ENCODE measurements around the gene GALNT2. TPM values are rescaled to one million over a fixed set of nuclear protein-coding genes. Genes with fewer than 3 reads are reported as not detected.

Gene GALNT2
- total RNA-seq, 1 experiment from 2014 or later: 36.3 TPM

GRCh38 chr1:230317823-230318819 is 251.1 kb downstream of the GALNT2 start:
- in situ Hi-C loops (cut with HindIII; ENCODE audit: low pct_unique_long_range_greater_than_20kb, low sequenced_read_pairs): no loop called here

DNA sequence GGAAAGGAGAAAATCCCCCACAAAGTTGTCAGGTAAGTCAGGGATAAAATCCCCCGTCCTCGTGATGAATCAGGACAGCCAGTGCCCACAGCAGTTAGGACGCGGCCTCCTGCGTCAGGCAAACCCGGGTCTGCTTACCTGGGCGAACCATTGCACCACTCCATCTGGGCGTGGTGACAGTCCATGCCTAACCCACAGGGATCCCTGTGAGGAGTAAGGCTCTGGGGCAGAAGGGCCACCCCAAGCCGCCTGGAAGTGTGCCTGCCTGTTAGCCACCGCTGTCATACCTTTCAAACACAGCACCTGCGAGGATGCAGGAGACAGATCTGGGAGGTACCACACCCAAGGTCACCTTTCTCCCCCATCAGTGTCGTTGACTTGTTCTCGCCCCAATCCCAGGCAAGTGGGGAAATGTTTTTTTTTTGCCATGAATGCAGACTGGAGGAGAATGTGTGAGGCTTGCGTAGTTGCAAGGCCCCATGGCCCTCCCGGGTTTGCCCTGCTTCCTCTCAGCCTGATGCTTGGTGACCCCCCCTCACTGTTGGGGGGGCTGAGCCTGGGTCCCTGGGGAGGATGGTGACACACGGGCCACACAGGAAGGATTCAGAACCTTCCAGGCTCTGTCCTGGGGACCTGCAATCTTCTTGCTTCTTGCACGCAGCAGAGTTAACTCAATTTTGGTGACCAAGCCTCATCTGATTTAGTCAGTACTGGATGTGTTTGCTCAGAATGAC is 252.1 kb downstream of the GALNT2 start:
- DNase-seq (ENCODE audit: low read depth): no peak
- in situ Hi-C loops (cut with HindIII; ENCODE audit: low pct_unique_long_range_greater_than_20kb, low sequenced_read_pairs): no loop called here

More at GRCh38 chr1:230317823-230318819, 251.1 kb downstream of the GALNT2 start:
- DNase-seq (ENCODE audit: low read depth): no peak

GRCh38 chr1:230320804-230321203 is 253.8 kb downstream of the GALNT2 start:
- in situ Hi-C loops (cut with HindIII; ENCODE audit: low pct_unique_long_range_greater_than_20kb, low sequenced_read_pairs): no loop called here
- DNase-seq (ENCODE audit: low read depth): no peak

DNA sequence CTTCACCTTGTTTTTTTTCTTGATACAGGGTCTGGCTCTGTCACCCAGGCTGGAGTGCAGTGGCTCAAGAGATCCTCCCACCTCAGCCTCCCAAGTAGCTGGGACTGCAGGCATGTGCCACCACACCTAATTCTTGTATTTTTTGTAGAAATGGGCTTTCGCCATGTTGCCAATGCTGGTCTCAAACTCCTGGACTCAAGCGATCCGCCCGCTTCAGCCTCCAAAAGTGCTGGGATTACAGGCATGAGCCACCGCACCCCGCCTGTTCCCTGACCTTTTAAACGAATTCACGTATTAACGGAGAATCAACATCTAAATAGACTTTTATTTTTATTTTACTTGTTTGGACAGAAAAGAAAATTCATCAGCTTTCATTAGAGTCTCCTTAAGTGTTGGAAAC is 254.3 kb downstream of the GALNT2 start:
- in situ Hi-C loops (cut with HindIII; ENCODE audit: low pct_unique_long_range_greater_than_20kb, low sequenced_read_pairs): no loop called here
- DNase-seq (ENCODE audit: low read depth): no peak

- no peak for DNase-seq (ENCODE audit: low read depth)
- in situ Hi-C loops (cut with HindIII; ENCODE audit: low pct_unique_long_range_greater_than_20kb, low sequenced_read_pairs): no loop called here
These were observed 254.8 kb downstream of the GALNT2 start for GRCh38 chr1:230321741-230322420.

GRCh38 chr1:230322421-230322756 is 255.4 kb downstream of the GALNT2 start:
- DNase-seq (ENCODE audit: low read depth): no peak
- in situ Hi-C loops (cut with HindIII; ENCODE audit: low pct_unique_long_range_greater_than_20kb, low sequenced_read_pairs): no loop called here

DNA sequence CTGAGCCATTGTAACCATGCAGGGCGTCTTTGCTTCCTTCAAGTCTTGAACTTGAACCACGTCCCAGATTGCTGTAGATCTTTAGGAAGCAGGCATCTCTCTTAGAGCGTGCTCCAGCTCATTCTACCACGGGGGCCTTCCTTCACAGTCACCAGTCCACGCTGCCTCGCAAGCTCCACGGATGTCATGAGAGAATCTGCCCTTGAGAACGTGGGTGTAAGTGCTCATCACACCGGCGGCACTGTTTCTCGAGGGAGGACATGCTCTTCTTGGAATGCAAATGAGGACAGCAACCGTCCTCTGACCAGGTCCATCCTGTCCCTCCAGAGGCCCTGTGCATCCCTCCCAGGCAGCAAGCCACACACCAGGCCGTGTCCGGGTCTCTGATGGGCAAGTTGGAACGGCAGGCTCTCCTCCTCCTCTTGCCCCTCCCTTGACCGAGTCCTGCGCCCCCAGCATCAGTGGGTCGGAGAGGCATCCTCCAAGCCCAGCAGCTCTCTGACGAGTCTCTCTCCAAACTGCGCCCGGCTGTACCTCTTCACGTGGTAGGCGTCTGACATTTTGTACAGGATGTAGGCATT is 256.0 kb downstream of the GALNT2 start:
- DNase-seq (ENCODE audit: low read depth): no peak
- in situ Hi-C loops (cut with HindIII; ENCODE audit: low pct_unique_long_range_greater_than_20kb, low sequenced_read_pairs): no loop called here

GRCh38 chr1:230323686-230324085 is 256.6 kb downstream of the GALNT2 start:
- DNase-seq (ENCODE audit: low read depth): no peak
- in situ Hi-C loops (cut with HindIII; ENCODE audit: low pct_unique_long_range_greater_than_20kb, low sequenced_read_pairs): no loop called here

DNA sequence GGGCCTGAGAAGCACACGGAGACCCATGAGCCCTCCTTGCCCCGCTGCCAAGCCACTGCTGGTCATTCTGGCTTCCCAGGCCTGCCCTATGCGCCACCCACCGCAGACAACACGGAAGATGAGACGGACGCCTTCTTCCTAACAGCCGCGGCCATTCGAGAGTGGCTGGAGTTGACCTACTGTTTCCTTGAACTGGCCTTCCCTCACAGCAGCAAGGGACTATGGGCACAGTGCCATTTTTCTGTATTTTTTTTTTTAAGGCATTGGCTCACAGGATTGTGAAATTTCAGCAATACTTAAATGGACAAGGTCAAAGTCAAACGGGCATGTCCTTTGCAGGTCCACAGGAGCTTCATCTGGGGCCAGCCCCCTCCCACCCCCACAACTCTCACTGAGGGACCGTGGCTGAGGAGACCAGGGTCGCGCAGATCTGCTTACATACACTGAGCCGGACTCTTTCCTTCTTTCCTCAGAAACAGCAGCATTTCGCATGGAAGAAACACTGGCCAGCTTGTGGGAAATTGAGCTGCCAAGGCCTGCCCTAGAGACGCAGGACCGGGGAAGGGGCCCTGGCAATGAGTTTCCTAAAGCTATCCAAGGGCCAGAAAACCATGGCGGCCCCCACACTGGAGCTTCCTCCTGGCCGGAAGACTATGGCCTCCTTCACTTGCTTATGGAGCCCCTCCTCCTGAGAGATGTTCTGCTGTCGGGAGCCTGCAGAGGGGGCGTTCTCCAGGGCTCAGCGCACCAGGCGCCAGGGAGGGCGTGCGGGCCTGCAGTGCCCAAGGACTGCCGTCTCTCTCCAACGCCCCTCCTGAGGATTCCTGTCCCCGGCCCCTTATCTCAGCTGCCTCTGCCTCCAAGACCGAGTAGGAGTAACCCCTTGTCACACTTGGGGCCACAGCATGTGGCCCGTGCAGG is 260.2 kb downstream of the GALNT2 start:
- no peak for DNase-seq (ENCODE audit: low read depth)
- in situ Hi-C loops (cut with HindIII; ENCODE audit: low pct_unique_long_range_greater_than_20kb, low sequenced_read_pairs): no loop called here

DNA sequence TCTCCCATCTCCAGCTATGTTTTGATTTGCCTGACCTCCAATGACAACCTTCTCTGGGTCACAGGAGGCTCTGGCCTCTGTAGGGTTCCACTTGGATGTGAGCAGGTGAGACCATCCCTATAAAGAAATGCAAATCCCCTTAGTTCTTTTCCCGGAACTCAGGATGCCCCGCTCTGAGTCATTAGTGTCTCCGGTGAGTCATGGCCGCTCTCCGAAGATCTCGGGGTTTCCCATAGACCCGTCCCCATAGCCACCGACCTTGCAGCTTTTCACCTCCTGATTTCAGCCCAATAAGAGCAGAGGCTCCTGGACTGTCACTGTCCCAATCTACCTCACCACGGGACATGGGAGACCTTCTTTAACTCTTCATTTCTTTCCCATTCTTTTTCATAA is 260.9 kb downstream of the GALNT2 start:
- in situ Hi-C loops (cut with HindIII; ENCODE audit: low pct_unique_long_range_greater_than_20kb, low sequenced_read_pairs): no loop called here
- peak; percentile 37 for DNase-seq (ENCODE audit: low read depth)

DNA sequence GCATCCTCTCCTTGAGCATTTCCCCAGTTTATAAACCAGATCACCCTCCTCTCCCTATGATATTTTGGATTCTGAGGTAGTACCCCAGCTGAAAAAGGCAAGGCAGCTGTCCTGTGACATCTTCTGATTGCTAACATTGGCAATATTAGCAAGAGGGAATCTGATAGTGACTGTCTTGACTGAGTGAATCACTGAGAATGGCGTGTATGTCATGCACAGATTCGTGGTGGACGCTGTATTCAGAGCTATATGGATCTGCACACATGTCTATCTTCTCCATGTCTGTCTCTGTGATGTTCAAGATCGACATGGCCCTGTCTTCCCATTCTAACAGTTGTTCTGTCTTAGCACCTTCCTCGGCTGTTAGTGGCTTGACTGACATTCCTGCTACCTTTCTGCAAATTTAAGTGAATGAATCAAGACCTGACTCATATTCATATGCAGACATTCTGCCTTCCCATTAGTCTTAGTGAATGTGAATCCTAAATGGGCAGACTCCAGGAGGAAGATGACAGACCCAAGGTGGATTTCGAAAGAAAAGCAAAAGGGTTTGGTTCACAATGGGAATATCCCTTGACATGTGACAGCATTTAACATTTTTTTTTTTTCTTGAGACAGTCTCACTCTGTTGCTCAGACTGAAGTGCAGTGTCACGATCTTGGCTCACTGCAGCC is 261.4 kb downstream of the GALNT2 start:
- DNase-seq (ENCODE audit: low read depth): peak; percentile 78
- in situ Hi-C loops (cut with HindIII; ENCODE audit: low pct_unique_long_range_greater_than_20kb, low sequenced_read_pairs): no loop called here

GRCh38 chr1:230330157-230330556 is 263.1 kb downstream of the GALNT2 start:
- in situ Hi-C loops (cut with HindIII; ENCODE audit: low pct_unique_long_range_greater_than_20kb, low sequenced_read_pairs): no loop called here
- DNase-seq (ENCODE audit: low read depth): no peak

All from Caki2 (cell line).